Trophoblast cell (in vitro differentiated cells and primary cell): ENCODE results near the gene DOCK2.

Experiments used
- DNase-seq, 2 donors: peaks; one replicate each; pipeline ENCODE4 v3.0.0-alpha.2; 2016
- H2AFZ ChIP-seq: 2 replicates; pipeline ENCODE4 v1.6.1; 2013; ENCODE audit warnings: low read length, moderate library complexity, mild to moderate bottlenecking; ENCODE audit not compliant: insufficient read depth, poor library complexity
- H2AK5ac ChIP-seq: 2 replicates; pipeline ENCODE4 v1.6.1; 2013; ENCODE audit warnings: mild to moderate bottlenecking, low read length
- H2BK120ac ChIP-seq: 2 replicates; pipeline ENCODE4 v1.6.1; 2013; ENCODE audit warnings: low read length, mild to moderate bottlenecking, moderate library complexity; ENCODE audit not compliant: insufficient read depth, poor library complexity
- H2BK12ac ChIP-seq: 2 replicates; pipeline ENCODE4 v1.6.1; 2013; ENCODE audit warnings: mild to moderate bottlenecking, low read length, moderate library complexity
- H2BK5ac ChIP-seq: 2 replicates; pipeline ENCODE4 v1.6.1; 2013; ENCODE audit warnings: low read length, low read depth, moderate library complexity, mild to moderate bottlenecking; ENCODE audit not compliant: poor library complexity
- H3K14ac ChIP-seq: 2 replicates; pipeline ENCODE4 v1.6.1; 2013; ENCODE audit warnings: mild to moderate bottlenecking, low read length
- H3K18ac ChIP-seq: 2 replicates; pipeline ENCODE4 v1.6.1; 2013; ENCODE audit warnings: mild to moderate bottlenecking, low read length
- H3K23ac ChIP-seq: 2 replicates; pipeline ENCODE4 v1.6.1; 2013; ENCODE audit warnings: low read length
- H3K27ac ChIP-seq: 2 replicates; pipeline ENCODE4 v1.5.1; 2013; ENCODE audit warnings: low read depth, mild to moderate bottlenecking, inconsistent platforms, low read length, moderate library complexity
- H3K27me3 ChIP-seq: 2 replicates; pipeline ENCODE4 v1.6.1; 2013; ENCODE audit warnings: inconsistent platforms, mild to moderate bottlenecking, low read length, moderate library complexity; ENCODE audit not compliant: insufficient read depth
- H3K36me3 ChIP-seq, 2 experiments: 1 replicate in 1 of 2; 2 replicates in 1 of 2; pipeline ENCODE4 v1.6.1; 2013; ENCODE audit warnings: low read length in 2 of 2, mild to moderate bottlenecking in 2 of 2, moderate library complexity in 1 of 2; ENCODE audit not compliant: insufficient read depth in 2 of 2, control insufficient read depth in 1 of 2
- H3K4ac ChIP-seq: 2 replicates; pipeline ENCODE4 v1.6.1; 2013; ENCODE audit warnings: low read depth, mild to moderate bottlenecking, low read length, moderate library complexity
- H3K4me1 ChIP-seq, 2 experiments: 1 replicate in 1 of 2; 2 replicates in 1 of 2; pipeline ENCODE4 v1.6.1; 2013; ENCODE audit warnings: low read length in 2 of 2, mild to moderate bottlenecking in 2 of 2, moderate library complexity in 1 of 2; ENCODE audit not compliant: insufficient read depth in 2 of 2, control insufficient read depth in 1 of 2
- H3K4me2 ChIP-seq: 2 replicates; pipeline ENCODE4 v1.6.1; 2013; ENCODE audit warnings: inconsistent platforms, mild to moderate bottlenecking, low read length, moderate library complexity
- H3K4me3 ChIP-seq: 2 replicates; pipeline ENCODE4 v1.5.1; 2013; ENCODE audit warnings: mild to moderate bottlenecking, low read depth, low read length, inconsistent platforms
- H3K79me1 ChIP-seq: one replicate; pipeline ENCODE4 v1.6.1; 2013; ENCODE audit warnings: low read length
- H3K79me2 ChIP-seq: 2 replicates; pipeline ENCODE4 v1.6.1; 2013; ENCODE audit warnings: low read length, mild to moderate bottlenecking; ENCODE audit not compliant: control insufficient read depth, insufficient read depth, poor library complexity
- H3K9ac ChIP-seq: 2 replicates; pipeline ENCODE4 v1.6.1; 2013; ENCODE audit warnings: mild to moderate bottlenecking, low read length
- H3K9me3 ChIP-seq: 2 replicates; pipeline ENCODE4 v1.6.1; 2013; ENCODE audit warnings: low read depth, mild to moderate bottlenecking, control low read depth, inconsistent platforms, low read length; ENCODE audit not compliant: insufficient read depth
- H4K12ac ChIP-seq: 2 replicates; pipeline ENCODE4 v1.6.1; 2013; ENCODE audit warnings: low read depth, mild to moderate bottlenecking, low read length, moderate library complexity
- H4K8ac ChIP-seq: 2 replicates; pipeline ENCODE4 v1.6.1; 2013; ENCODE audit warnings: low read depth, mild to moderate bottlenecking, low read length, moderate library complexity
- H4K91ac ChIP-seq: one replicate; pipeline ENCODE4 v1.6.1; 2013; ENCODE audit warnings: low read depth, mild to moderate bottlenecking, low read length, moderate library complexity
- WGBS: extraction: QIAGEN DNeasy Blood & Tissue Kit; methylation state at CpG from one replicate; pipeline ENCODE4 v1.1.7; 2013; ENCODE audit warnings: missing lambda C conversion rate; ENCODE audit not compliant: insufficient read length, insufficient coverage; ENCODE audit errors: extremely low coverage; 5-methylcytosine and 5-hydroxymethylcytosine counted together

DOCK2 gene

GRCh38 chr5:169911448-169912212, 274.6 kb downstream of the DOCK2 start:
- no peaks in the 10 kb centered on the region for H3K79me1 ChIP-seq
- no peak overlapping the region for H2AK5ac ChIP-seq
- no peak overlapping the region for H3K27ac ChIP-seq
- no peak for DNase-seq
- no peaks in the 10 kb centered on the region for H3K36me3 ChIP-seq
- H2BK120ac ChIP-seq: no peak overlapping the region
- H3K79me2 ChIP-seq: no peaks in the 10 kb centered on the region
- no peak overlapping the region for H3K9ac ChIP-seq
- no peak overlapping the region for H2BK5ac ChIP-seq
- no CpG with 5 or more reads among the region's 4 CpGs for WGBS
- H4K12ac ChIP-seq: no peak overlapping the region
- no peak overlapping the region for H3K4me2 ChIP-seq
- H3K4me3 ChIP-seq: no peak overlapping the region
- no peak overlapping the region for H3K4ac ChIP-seq
- H3K14ac ChIP-seq: no peak overlapping the region
- H4K8ac ChIP-seq: no peak overlapping the region
- no peak overlapping the region for H2BK12ac ChIP-seq
- no peak overlapping the region for H4K91ac ChIP-seq
- no peak overlapping the region for H3K23ac ChIP-seq
- no peaks in the 10 kb centered on the region for H3K27me3 ChIP-seq
- H3K9me3 ChIP-seq: no peaks in the 10 kb centered on the region
- no peak overlapping the region for H3K18ac ChIP-seq
- no peaks in the 10 kb centered on the region for H3K4me1 ChIP-seq
- no peak overlapping the region for H2AFZ ChIP-seq

DNA sequence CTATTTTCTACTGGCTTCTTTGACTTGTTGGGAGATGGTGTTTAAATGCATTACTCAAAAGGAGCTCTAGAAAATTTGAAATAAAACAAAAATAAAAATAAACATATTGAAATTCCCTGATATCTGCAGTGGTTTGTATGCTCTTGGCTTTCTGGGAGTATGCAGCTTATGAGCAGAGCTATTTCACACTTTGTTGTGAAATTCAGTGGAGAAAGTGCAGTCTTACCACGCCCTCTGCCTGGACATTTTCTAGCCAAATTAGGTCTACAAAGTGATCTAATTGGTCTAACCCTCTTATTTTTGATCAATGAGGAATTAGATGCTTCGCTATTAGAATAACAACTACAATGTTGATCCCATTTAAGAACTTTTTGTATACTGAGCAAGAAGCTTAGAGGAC, 276.4 kb downstream of the DOCK2 start:
- no peaks in the 10 kb centered on the region for H3K4me1 ChIP-seq
- H2AFZ ChIP-seq: no peak overlapping the region
- H3K79me2 ChIP-seq: no peaks in the 10 kb centered on the region
- no peak overlapping the region for H3K14ac ChIP-seq
- H3K4ac ChIP-seq: no peak overlapping the region
- H2AK5ac ChIP-seq: no peak overlapping the region
- H3K9ac ChIP-seq: no peak overlapping the region
- H3K36me3 ChIP-seq: no peaks in the 10 kb centered on the region
- H4K91ac ChIP-seq: no peak overlapping the region
- H2BK5ac ChIP-seq: no peak overlapping the region
- H3K9me3 ChIP-seq: no peaks in the 10 kb centered on the region
- no CpG with 5 or more reads among the region's 2 CpGs for WGBS
- DNase-seq: no peak
- no peak overlapping the region for H4K8ac ChIP-seq
- H3K27me3 ChIP-seq: no peaks in the 10 kb centered on the region
- no peak overlapping the region for H2BK12ac ChIP-seq
- no peak overlapping the region for H3K23ac ChIP-seq
- H3K4me2 ChIP-seq: no peak overlapping the region
- H2BK120ac ChIP-seq: no peak overlapping the region
- no peak overlapping the region for H4K12ac ChIP-seq
- H3K18ac ChIP-seq: no peak overlapping the region
- H3K4me3 ChIP-seq: no peak overlapping the region
- H3K27ac ChIP-seq: no peak overlapping the region
- H3K79me1 ChIP-seq: no peaks in the 10 kb centered on the region

GRCh38 chr5:169914766-169915165, 277.7 kb downstream of the DOCK2 start:
- no peak overlapping the region for H4K8ac ChIP-seq
- H3K9ac ChIP-seq: no peak overlapping the region
- no peaks in the 10 kb centered on the region for H3K79me2 ChIP-seq
- H2BK5ac ChIP-seq: no peak overlapping the region
- H3K14ac ChIP-seq: no peak overlapping the region
- H3K79me1 ChIP-seq: no peaks in the 10 kb centered on the region
- no peak overlapping the region for H2AFZ ChIP-seq
- no peak overlapping the region for H2BK120ac ChIP-seq
- H2BK12ac ChIP-seq: no peak overlapping the region
- H4K12ac ChIP-seq: no peak overlapping the region
- no CpG with 5 or more reads among the region's 2 CpGs for WGBS
- H2AK5ac ChIP-seq: no peak overlapping the region
- no peak overlapping the region for H3K4ac ChIP-seq
- H3K23ac ChIP-seq: no peak overlapping the region
- H3K18ac ChIP-seq: no peak overlapping the region
- no peak for DNase-seq
- H3K4me1 ChIP-seq: no peaks in the 10 kb centered on the region
- no peak overlapping the region for H3K4me2 ChIP-seq
- H3K4me3 ChIP-seq: no peak overlapping the region
- no peaks in the 10 kb centered on the region for H3K27me3 ChIP-seq
- H4K91ac ChIP-seq: no peak overlapping the region
- H3K36me3 ChIP-seq: no peaks in the 10 kb centered on the region
- no peak overlapping the region for H3K27ac ChIP-seq
- H3K9me3 ChIP-seq: no peaks in the 10 kb centered on the region

DNA sequence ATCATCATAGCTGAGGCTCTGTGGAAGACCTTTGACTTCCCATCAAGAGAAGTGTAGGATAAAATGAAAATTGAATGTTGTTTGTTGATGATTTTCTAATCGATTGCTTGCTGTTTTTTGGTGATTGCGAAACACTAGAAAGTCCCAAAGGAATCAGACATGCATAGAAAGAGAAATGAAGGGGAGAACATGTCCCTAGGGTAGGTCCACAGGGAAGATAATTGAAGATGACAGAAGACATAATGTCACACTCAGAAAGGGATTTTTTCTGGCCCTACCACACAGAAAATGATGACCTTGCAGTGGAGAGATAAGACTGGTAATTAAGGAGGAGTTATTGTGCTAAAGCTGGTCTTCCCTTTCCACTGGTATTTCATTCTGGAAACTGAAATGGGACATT, 280.4 kb downstream of the DOCK2 start:
- Histone ChIP-seq H4K8ac (no peak overlapping the region), H3K4me1 (no peaks in the 10 kb centered on the region), H2AFZ (no peak overlapping the region), H3K27ac (no peak overlapping the region), H3K18ac (no peak overlapping the region), H3K79me2 (no peaks in the 10 kb centered on the region), H3K9me3 (no peaks in the 10 kb centered on the region), H2BK5ac (no peak overlapping the region), H2AK5ac (no peak overlapping the region), H3K4ac (no peak overlapping the region), H3K4me3 (no peak overlapping the region), H2BK120ac (no peak overlapping the region), H4K91ac (no peak overlapping the region), H3K79me1 (no peaks in the 10 kb centered on the region), H3K9ac (no peak overlapping the region), H3K14ac (no peak overlapping the region), H3K23ac (no peak overlapping the region), H3K4me2 (no peak overlapping the region), H2BK12ac (no peak overlapping the region), H4K12ac (no peak overlapping the region), H3K36me3 (no peaks in the 10 kb centered on the region), H3K27me3 (no peaks in the 10 kb centered on the region)
- no peak for DNase-seq
- WGBS: 100% methylated on average over 2 of the region's 2 CpGs
